SK-N-SH (cell line): Measurements from ENCODE around the gene APC2. TPM values are rescaled to one million over a fixed set of nuclear protein-coding genes. Genes with fewer than 3 reads are reported as not detected.

Experiments
- CTCF ChIA-PET: fragments of 300-600, 350-600 bp; formaldehyde crosslinking; extraction: SDS; loops from one replicate; lab custom pipeline; 2021; lab: Yijun Ruan, JAX
- POLR2A ChIA-PET: fragments of 350-600 bp; sonication (Branson Sonifier 250); formaldehyde crosslinking; extraction: SDS; loops from one replicate; lab custom pipeline; 2020; ENCODE audit warnings: antibody characterized with exemption, inconsistent platforms; lab: Yijun Ruan, JAX
- DNase-seq: peaks from one replicate; pipeline ENCODE4 v3.0.0; 2012
- H2AFZ ChIP-seq: fragments of 200-600 bp; sonication (generic); 2 replicates; pipeline ENCODE4 v1.8.1; 2016; ENCODE audit warnings: antibody characterized with exemption, mild to moderate bottlenecking, low read depth
- H3F3A ChIP-seq: fragments of 200-600 bp; sonication (generic); replicated peaks from 2 replicates; pipeline ENCODE3; 2016; ENCODE audit warnings: antibody characterized with exemption, mild to moderate bottlenecking; ENCODE audit not compliant: insufficient read depth
- H3K27ac ChIP-seq, 2 experiments: fragments of 200-500 bp in 1 of 2; fragments of 200-600 bp in 1 of 2; sonication (Bioruptor generic) in 1 of 2; sonication (generic), shearing (Covaris generic) in 1 of 2; 2 replicates each; pipeline versions ENCODE4 v1.5.1 to v1.6.1; 2014 to 2016; ENCODE audit warnings: low read depth in 2 of 2, inconsistent platforms in 1 of 2, low read length in 1 of 2, mild to moderate bottlenecking in 1 of 2, mixed read lengths in 1 of 2
- H3K27me3 ChIP-seq: fragments of 200-600 bp; sonication (generic), shearing (Covaris generic); 2 replicates; pipeline ENCODE4 v1.6.1; 2016; ENCODE audit warnings: mixed run types; ENCODE audit not compliant: insufficient read depth
- H3K36me3 ChIP-seq, 2 experiments: fragments of 200-500 bp in 1 of 2; fragments of 200-600 bp in 1 of 2; sonication (Bioruptor generic) in 1 of 2; sonication (generic) in 1 of 2; replicated peaks in 1 of 2; 2 replicates each; pipeline versions ENCODE3 to v1.5.1; 2014 to 2016; ENCODE audit warnings: low read length in 1 of 2, mild to moderate bottlenecking in 1 of 2; ENCODE audit not compliant: insufficient read depth in 2 of 2, control insufficient read depth in 1 of 2
- H3K4me1 ChIP-seq, 2 experiments: fragments of 200-500 bp in 1 of 2; fragments of 200-600 bp in 1 of 2; sonication (Bioruptor generic) in 1 of 2; sonication (generic), shearing (Covaris generic) in 1 of 2; 2 replicates each; pipeline versions ENCODE4 v1.5.1 to v1.6.1; 2014 to 2016; ENCODE audit warnings: low read depth in 1 of 2, low read length in 1 of 2, mixed run types in 1 of 2; ENCODE audit not compliant: insufficient read depth in 2 of 2, control insufficient read depth in 1 of 2
- H3K4me2 ChIP-seq: fragments of 200-600 bp; sonication (generic), shearing (Covaris generic); 2 replicates; pipeline ENCODE4 v1.6.1; 2017; ENCODE audit warnings: mixed run types
- H3K4me3 ChIP-seq, 2 experiments: fragments of 200-500 bp in 1 of 2; fragments of 200-600 bp in 1 of 2; sonication (Bioruptor generic) in 1 of 2; sonication (generic), shearing (Covaris generic) in 1 of 2; 2 replicates each; pipeline versions ENCODE4 v1.5.1 to v1.8.1; 2014 to 2016; ENCODE audit warnings: low read depth in 2 of 2, inconsistent platforms in 1 of 2, low read length in 1 of 2, mild to moderate bottlenecking in 1 of 2, mixed read lengths in 1 of 2, moderate library complexity in 1 of 2
- H3K79me2 ChIP-seq: fragments of 200-600 bp; sonication (generic); 2 replicates; pipeline ENCODE4 v1.8.1; 2017; ENCODE audit warnings: mild to moderate bottlenecking; ENCODE audit not compliant: insufficient read depth
- H3K9ac ChIP-seq: fragments of 200-600 bp; sonication (generic); 2 replicates; pipeline ENCODE4 v1.6.1; 2017; ENCODE audit warnings: mixed run types
- H3K9me2 ChIP-seq: fragments of 200-600 bp; sonication (generic); 2 replicates; pipeline ENCODE4 v1.6.1; 2017; ENCODE audit warnings: mixed run types
- H3K9me3 ChIP-seq: fragments of 200-600 bp; sonication (generic); 2 replicates; pipeline ENCODE4 v1.6.1; 2017; ENCODE audit warnings: mixed run types, mild to moderate bottlenecking, moderate library complexity
- H4K20me1 ChIP-seq: fragments of 200-600 bp; sonication (generic); 2 replicates; pipeline ENCODE4 v1.6.1; 2017; ENCODE audit warnings: mild to moderate bottlenecking, mixed run types; ENCODE audit not compliant: insufficient read depth
- ELF1 ChIP-seq: IDR thresholded peaks from 2 replicates; pipeline ENCODE4 v1.4.0; 2012
- FOXJ3 ChIP-seq: sonication (generic); formaldehyde crosslinking; IDR thresholded peaks from 2 replicates; pipeline ENCODE4 v1.5.1; 2020; ENCODE audit warnings: mild to moderate bottlenecking, missing genetic modification reagents
- FOXM1 ChIP-seq: IDR thresholded peaks from 2 replicates; pipeline ENCODE4 v1.4.0; 2012; ENCODE audit warnings: low read depth, mild to moderate bottlenecking
- GABPA ChIP-seq: IDR thresholded peaks from 2 replicates; pipeline ENCODE4 v1.4.0; 2012; ENCODE audit warnings: low read depth, mild to moderate bottlenecking
- PBX3 ChIP-seq: IDR thresholded peaks from 2 replicates; pipeline ENCODE4; 2012
- POLR2AphosphoS5 ChIP-seq: IDR thresholded peaks from 2 replicates; pipeline ENCODE4 v1.6.1; 2012; ENCODE audit warnings: low read depth, low read length
- RXRA ChIP-seq: IDR thresholded peaks from 2 replicates; pipeline ENCODE4 v1.4.0; 2012; ENCODE audit warnings: low read depth, mild to moderate bottlenecking, borderline replicate concordance
- TAF1 ChIP-seq: IDR thresholded peaks from 2 replicates; pipeline ENCODE4 v1.6.1; 2012; ENCODE audit warnings: low read depth, mild to moderate bottlenecking, low read length, moderate library complexity, borderline replicate concordance
- TEAD4 ChIP-seq: IDR thresholded peaks from 2 replicates; pipeline ENCODE4 v1.4.0; 2012; ENCODE audit warnings: mild to moderate bottlenecking, borderline replicate concordance; ENCODE audit not compliant: insufficient read depth
- USF1 ChIP-seq: IDR thresholded peaks from 2 replicates; pipeline ENCODE4 v1.4.0; 2012; ENCODE audit warnings: low read depth, borderline replicate concordance
- USF2 ChIP-seq: fragments of 150-350 bp; IDR thresholded peaks from 2 replicates; pipeline ENCODE4 v1.6.1; 2017; ENCODE audit warnings: antibody characterized with exemption, low read length, low read depth, borderline replicate concordance
- YY1 ChIP-seq: IDR thresholded peaks from 2 replicates; pipeline ENCODE4 v1.4.0; 2012; ENCODE audit warnings: low read depth, mild to moderate bottlenecking
- WGBS: methylation state at CpG from one replicate; pipeline ENCODE4 v1.1.6; 2017; ENCODE audit warnings: low lambda C conversion rate; 5-methylcytosine and 5-hydroxymethylcytosine counted together
- polyA plus RNA-seq, 3 experiments: library from polyadenylated mRNA; depleted of rRNA; stranded (reverse); fragments of >200 nt; gene quantifications; 2 replicates each; pipeline ENCODE4 v1.2.3, GENCODE V29; 2012
- TF ChIP-seq, protein P1 (sequence below): IDR thresholded peaks from 2 replicates; pipeline ENCODE4 v1.4.0; 2012; ENCODE audit warnings: low read depth
- TF ChIP-seq, protein P2 (sequence below): IDR thresholded peaks from 2 replicates; pipeline ENCODE4 v1.6.1; 2012; ENCODE audit warnings: mild to moderate bottlenecking, low read depth, low read length, moderate library complexity

Gene APC2
- polyA plus RNA-seq, 1 of the 3 experiments (the other 2 are of a cell fraction): 1.3 TPM

DNA sequence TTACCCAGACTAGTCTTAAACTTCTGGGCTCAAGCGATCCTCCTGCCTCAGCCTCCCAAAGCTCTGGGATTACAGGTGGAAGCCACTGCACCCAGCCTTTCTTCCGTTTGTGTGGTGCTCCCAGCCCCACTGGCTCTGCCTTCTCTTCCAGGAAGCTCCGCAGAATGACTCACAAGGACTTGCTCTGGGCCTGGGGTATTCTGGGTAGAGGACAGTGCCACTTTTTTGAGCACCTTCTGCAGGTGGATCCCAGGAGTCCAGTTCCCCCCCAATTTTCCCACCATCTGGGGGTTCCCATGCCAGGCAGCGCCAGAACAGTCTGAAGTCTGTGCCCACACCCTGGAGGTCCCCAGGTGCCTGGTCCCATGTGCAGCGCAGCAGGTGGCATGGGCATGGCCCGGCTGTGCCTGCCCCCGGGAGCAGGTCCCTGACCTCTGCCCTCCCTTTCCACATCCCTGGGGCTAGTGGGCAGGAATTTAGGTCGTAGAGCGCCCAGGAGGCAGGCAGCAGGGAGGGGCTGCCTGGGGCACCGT is 42.6 kb downstream of the APC2 start:
- Histone ChIP-seq H3K9me2 (no peaks in the 10 kb centered on the region), H3K4me2 (no peak overlapping the region), H3K36me3 (no peaks in the 10 kb centered on the region), H3K27ac (no peak overlapping the region), H4K20me1 (no peaks in the 10 kb centered on the region), H3F3A (no peaks in the 10 kb centered on the region), H2AFZ (no peak overlapping the region), H3K4me1 (peaks cover 5 to 18% of the 10 kb centered on the region in 2 experiments; a peak in 2 of 4 replicates), H3K9ac (no peak overlapping the region), H3K27me3 (no peaks in the 10 kb centered on the region), H3K9me3 (no peaks in the 10 kb centered on the region), H3K79me2 (no peaks in the 10 kb centered on the region), H3K4me3 (no peak overlapping the region)
- TF ChIP-seq RXRA: no peak
- no peak for TF ChIP-seq FOXM1
- TF ChIP-seq, protein P1, sequence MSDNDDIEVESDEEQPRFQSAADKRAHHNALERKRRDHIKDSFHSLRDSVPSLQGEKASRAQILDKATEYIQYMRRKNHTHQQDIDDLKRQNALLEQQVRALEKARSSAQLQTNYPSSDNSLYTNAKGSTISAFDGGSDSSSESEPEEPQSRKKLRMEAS: no peak
- TF ChIP-seq TEAD4: no peak
- no peak for TF ChIP-seq YY1
- TF ChIP-seq USF1: no peak
- TF ChIP-seq PBX3: no peak
- TF ChIP-seq, protein P2, sequence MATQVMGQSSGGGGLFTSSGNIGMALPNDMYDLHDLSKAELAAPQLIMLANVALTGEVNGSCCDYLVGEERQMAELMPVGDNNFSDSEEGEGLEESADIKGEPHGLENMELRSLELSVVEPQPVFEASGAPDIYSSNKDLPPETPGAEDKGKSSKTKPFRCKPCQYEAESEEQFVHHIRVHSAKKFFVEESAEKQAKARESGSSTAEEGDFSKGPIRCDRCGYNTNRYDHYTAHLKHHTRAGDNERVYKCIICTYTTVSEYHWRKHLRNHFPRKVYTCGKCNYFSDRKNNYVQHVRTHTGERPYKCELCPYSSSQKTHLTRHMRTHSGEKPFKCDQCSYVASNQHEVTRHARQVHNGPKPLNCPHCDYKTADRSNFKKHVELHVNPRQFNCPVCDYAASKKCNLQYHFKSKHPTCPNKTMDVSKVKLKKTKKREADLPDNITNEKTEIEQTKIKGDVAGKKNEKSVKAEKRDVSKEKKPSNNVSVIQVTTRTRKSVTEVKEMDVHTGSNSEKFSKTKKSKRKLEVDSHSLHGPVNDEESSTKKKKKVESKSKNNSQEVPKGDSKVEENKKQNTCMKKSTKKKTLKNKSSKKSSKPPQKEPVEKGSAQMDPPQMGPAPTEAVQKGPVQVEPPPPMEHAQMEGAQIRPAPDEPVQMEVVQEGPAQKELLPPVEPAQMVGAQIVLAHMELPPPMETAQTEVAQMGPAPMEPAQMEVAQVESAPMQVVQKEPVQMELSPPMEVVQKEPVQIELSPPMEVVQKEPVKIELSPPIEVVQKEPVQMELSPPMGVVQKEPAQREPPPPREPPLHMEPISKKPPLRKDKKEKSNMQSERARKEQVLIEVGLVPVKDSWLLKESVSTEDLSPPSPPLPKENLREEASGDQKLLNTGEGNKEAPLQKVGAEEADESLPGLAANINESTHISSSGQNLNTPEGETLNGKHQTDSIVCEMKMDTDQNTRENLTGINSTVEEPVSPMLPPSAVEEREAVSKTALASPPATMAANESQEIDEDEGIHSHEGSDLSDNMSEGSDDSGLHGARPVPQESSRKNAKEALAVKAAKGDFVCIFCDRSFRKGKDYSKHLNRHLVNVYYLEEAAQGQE: no peak
- TF ChIP-seq TAF1: no peak
- no peak for TF ChIP-seq FOXJ3 (CRISPR knock-in tag)
- no peak for TF ChIP-seq ELF1
- no peak for TF ChIP-seq USF2
- TF ChIP-seq POLR2AphosphoS5: no peak
- TF ChIP-seq GABPA: no peak
- DNase-seq: no peak
- ChIA-PET CTCF (interaction anchor here (1.9 to 3.7 kb wide), 2 partner anchors 11 to 54 kb away, joined by 6 to 23 read pairs; no protein-coding TSS in a partner anchor), POLR2A (no interaction called here)
- 75% methylated on average over 7 of the region's 10 CpGs for WGBS
